ENCODE data around the gene HS3ST6.

GRCh38 chr16:1923299-1924034 is 5.3 kb upstream of the HS3ST6 start:
- TF ChIP-seq PATZ1 (CRISPR knock-in tag; IDR thresholded peaks at IDR 0.05; ENCODE audit: borderline replicate concordance) = no peak
- no peak for TF ChIP-seq ZFP3 (CRISPR knock-in tag; IDR thresholded peaks at IDR 0.05)
- no peak for TF ChIP-seq ZNF70 (CRISPR knock-in tag; IDR thresholded peaks at IDR 0.05)
- no peak for TF ChIP-seq RARB (CRISPR knock-in tag; IDR thresholded peaks at IDR 0.05)
- no peak for TF ChIP-seq SNAI2 (CRISPR knock-in tag; IDR thresholded peaks at IDR 0.05)
- TF ChIP-seq OSR1 (CRISPR knock-in tag; IDR thresholded peaks at IDR 0.05) = no peak
